Hindlimb muscle (tissue), 1 donor: ENCODE measurements around the gene PATL2. TPM values are rescaled to one million over a fixed set of nuclear protein-coding genes. Genes with fewer than 3 reads are reported as not detected.
"Not testable (repeated sequence)": the region's sequence is repeated elsewhere in the genome, so short reads cannot be mapped to it uniquely, and the experiment has no call there.

Experiments
- DNase-seq: peaks from one replicate; pipeline ENCODE4 v3.0.0-alpha.2; 2013
- polyA plus RNA-seq: library from polyadenylated mRNA; unstranded; fragments of 120-200 nt; gene quantifications from one replicate; pipeline ENCODE4 v1.2.1, GENCODE V29; 2013; ENCODE audit not compliant: insufficient read length

The PATL2 gene
- polyA plus RNA-seq, 1 donor: 1.9 TPM

- DNase-seq: no peak
Measured at GRCh38 chr15:44647036-44647435, 64.1 kb downstream of the PATL2 start.

- no peak for DNase-seq
Measured at GRCh38 chr15:44646460-44646859, 64.7 kb downstream of the PATL2 start.

GRCh38 chr15:44641651-44642050 lies 69.5 kb downstream of the PATL2 start:
- no peak for DNase-seq

GRCh38 chr15:44636976-44637375 lies 74.1 kb downstream of the PATL2 start:
- DNase-seq: no peak

GRCh38 chr15:44633603-44634002 lies 77.5 kb downstream of the PATL2 start:
- no peak for DNase-seq

GRCh38 chr15:44625286-44625685 lies 85.8 kb downstream of the PATL2 start:
- not testable (repeated sequence) for DNase-seq

- DNase-seq: no peak
Measured at GRCh38 chr15:44623178-44623577, 87.9 kb downstream of the PATL2 start.

- no peak for DNase-seq
Measured at GRCh38 chr15:44620081-44620480, 91.0 kb downstream of the PATL2 start.

GRCh38 chr15:44616974-44617373 lies 94.1 kb downstream of the PATL2 start:
- no peak for DNase-seq

Other genes starting within 250 kb of the PATL2 start
- 82.0 TPM for gene EIF3J, start 174.2 kb downstream of the PATL2 start, polyA plus RNA-seq
- 42.8 TPM for gene SPG11, start 47.7 kb downstream of the PATL2 start, polyA plus RNA-seq
- gene B2M, start 194 bp upstream of the PATL2 start, polyA plus RNA-seq: 537 TPM
- 30.8 TPM for gene TRIM69, start 25.2 kb upstream of the PATL2 start, polyA plus RNA-seq
- gene TERB2, start 245.4 kb upstream of the PATL2 start, polyA plus RNA-seq: not detected